Ovary (tissue), 3 donors: ENCODE results near the gene C16orf89.

ENCODE experiments used
- POLR2A ChIP-seq: fragments of 450-650 bp; IDR thresholded peaks from one replicate; pipeline ENCODE4 v1.6.1; 2017; ENCODE audit warnings: antibody characterized with exemption, mild to moderate bottlenecking, moderate library complexity
- TF ChIP-seq, protein P1 (sequence below), 3 donors: fragments of 450-650 bp in 2 of 3; fragments of 200-600 bp in 1 of 3; IDR thresholded peaks; one replicate each; pipeline versions ENCODE4 v1.5.1 to v1.8.0; 2016 to 2022; ENCODE audit warnings: antibody characterized with exemption in 3 of 3, mild to moderate bottlenecking in 1 of 3
- donor health status: DM: no; HTN: no; CAD: no.

DNA sequence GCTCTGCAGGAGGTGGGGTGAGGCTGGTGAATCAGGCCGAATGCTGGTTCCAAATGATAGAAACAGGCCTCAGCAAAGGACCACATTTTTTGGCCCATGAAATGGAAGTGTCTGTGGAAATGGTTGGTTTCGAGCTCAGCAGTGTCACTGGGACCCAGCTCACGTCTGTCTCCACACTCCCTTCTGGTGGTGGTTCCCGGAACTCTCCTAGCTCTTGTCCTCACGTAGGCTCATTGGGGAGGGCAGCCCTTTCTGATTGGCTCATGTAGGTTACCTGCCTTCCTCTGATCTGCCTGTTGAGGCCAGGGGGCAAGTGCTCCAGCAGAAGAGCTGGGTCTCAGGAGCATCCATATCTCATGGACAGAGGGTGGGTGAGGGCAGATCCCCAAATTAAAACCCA is 9.9 kb upstream of the C16orf89 start:
- TF ChIP-seq, protein P1, sequence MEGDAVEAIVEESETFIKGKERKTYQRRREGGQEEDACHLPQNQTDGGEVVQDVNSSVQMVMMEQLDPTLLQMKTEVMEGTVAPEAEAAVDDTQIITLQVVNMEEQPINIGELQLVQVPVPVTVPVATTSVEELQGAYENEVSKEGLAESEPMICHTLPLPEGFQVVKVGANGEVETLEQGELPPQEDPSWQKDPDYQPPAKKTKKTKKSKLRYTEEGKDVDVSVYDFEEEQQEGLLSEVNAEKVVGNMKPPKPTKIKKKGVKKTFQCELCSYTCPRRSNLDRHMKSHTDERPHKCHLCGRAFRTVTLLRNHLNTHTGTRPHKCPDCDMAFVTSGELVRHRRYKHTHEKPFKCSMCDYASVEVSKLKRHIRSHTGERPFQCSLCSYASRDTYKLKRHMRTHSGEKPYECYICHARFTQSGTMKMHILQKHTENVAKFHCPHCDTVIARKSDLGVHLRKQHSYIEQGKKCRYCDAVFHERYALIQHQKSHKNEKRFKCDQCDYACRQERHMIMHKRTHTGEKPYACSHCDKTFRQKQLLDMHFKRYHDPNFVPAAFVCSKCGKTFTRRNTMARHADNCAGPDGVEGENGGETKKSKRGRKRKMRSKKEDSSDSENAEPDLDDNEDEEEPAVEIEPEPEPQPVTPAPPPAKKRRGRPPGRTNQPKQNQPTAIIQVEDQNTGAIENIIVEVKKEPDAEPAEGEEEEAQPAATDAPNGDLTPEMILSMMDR (IDR thresholded peaks at IDR 0.05) = no peak
- TF ChIP-seq POLR2A = no peak
